ENCODE data around the gene LRIG1. TPM values are rescaled to one million over a fixed set of nuclear protein-coding genes. Genes with fewer than 3 reads are reported as not detected.

The LRIG1 gene
- total and polyA plus RNA-seq, 5 experiments from 2014 or later: 4.9 to 13.0 (median 11.1) TPM

- Mint-ChIP-seq H3K36me3 (no peaks in the 10 kb centered on the region), H3K27ac (peak overlapping the region in 2 of 10 donors; percentile 55 to 65), H3K9me3 (no peaks in the 10 kb centered on the region), H3K27me3 (no peaks in the 10 kb centered on the region), H3K4me3 (peak overlapping the region in 3 of 10 donors; percentile 10 to 58 (median 20)), H3K4me1 (peaks cover 11 to 39% (median 16%) of the 10 kb centered on the region in 4 donors)
- DNase-seq (no peak), ATAC-seq (no peak)
- POLR2A ChIA-PET: no interaction called here
These were observed 27.1 kb downstream of the LRIG1 start for GRCh38 chr3:66473692-66474091.

DNA sequence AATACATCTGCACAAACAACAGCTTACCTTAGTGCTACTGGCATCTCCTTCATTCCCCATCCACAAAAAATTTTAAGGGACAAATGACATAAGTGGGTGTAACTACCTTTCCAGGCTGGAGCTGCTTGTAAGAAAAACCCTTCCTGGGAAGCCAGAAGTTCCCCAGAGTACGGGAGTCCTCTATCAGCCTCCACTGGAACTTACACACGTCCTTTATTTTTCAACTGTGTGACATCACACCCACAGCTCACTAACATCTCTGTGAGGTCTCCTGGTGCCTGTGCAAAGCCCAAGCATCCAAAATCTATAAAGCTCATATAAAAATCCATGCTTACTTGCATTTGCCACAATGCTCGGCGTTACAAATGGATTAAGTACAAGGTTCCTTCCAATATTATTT is 27.6 kb downstream of the LRIG1 start:
- Mint-ChIP-seq H3K27me3 (no peaks in the 10 kb centered on the region), H3K4me1 (peaks cover 11 to 43% (median 15%) of the 10 kb centered on the region in 4 donors), H3K4me3 (peak overlapping the region in 4 of 10 donors; percentile 10 to 58 (median 29)), H3K27ac (peak overlapping the region in 3 of 10 donors; percentile 9 to 65 (median 55)), H3K9me3 (no peaks in the 10 kb centered on the region), H3K36me3 (no peaks in the 10 kb centered on the region)
- POLR2A ChIA-PET: no interaction called here
- ATAC-seq (no peak), DNase-seq (no peak)

- POLR2A ChIA-PET: no interaction called here
- Mint-ChIP-seq H3K9me3 (no peaks in the 10 kb centered on the region), H3K4me3 (peak overlapping the region in 4 of 10 donors; percentile 8 to 58 (median 26)), H3K27ac (peak overlapping the region in 4 of 10 donors; percentile 0 to 65 (median 4)), H3K4me1 (peaks cover 10 to 38% (median 14%) of the 10 kb centered on the region in 4 donors), H3K36me3 (no peaks in the 10 kb centered on the region), H3K27me3 (no peaks in the 10 kb centered on the region)
- peak in 1 of 2 donors; percentile 56 for ATAC-seq
- DNase-seq: no peak
These were observed 28.3 kb downstream of the LRIG1 start for GRCh38 chr3:66472313-66473134.

DNA sequence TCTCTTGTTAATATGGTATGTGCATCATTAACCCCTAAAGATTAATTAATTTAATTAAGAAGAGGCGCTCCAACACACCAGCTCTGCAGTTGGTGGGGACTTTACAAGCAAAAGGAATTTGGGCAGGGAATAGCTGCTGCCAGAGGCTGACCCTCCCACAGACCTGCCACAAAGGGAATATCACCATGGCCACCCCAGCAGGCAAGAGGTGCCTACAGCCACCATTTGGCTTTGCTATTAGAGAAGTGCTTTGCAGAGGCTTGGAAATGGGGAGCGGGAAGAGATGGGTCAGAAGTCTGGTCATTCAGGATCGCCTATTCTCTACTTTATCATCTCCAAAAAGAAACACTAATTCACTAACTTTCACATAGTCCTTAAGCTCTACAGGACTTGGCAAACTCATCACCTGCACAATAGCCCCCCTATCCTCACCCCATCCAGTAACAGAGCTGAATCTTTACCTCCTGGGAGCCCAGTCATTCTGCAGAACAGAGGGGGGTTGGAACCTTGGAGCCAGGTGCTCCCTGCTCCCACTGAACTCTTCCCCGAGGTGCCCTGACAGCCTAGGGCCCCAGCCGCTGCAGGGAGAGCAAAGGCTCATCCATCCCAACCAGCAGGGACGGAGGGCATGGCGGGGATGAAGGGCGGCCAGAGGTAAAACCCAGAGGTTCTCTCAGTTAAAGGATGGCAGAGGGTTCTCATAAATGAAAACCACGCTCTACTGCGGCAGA is 29.7 kb downstream of the LRIG1 start:
- H3K4me3 Mint-ChIP-seq: no peak overlapping the region
- H3K27me3 Mint-ChIP-seq: no peaks in the 10 kb centered on the region
- H3K27ac Mint-ChIP-seq: no peak overlapping the region
- no peak for ATAC-seq
- POLR2A ChIA-PET: no interaction called here
- H3K4me1 Mint-ChIP-seq: peaks cover 7 to 40% (median 14%) of the 10 kb centered on the region in 4 donors
- DNase-seq: no peak
- no peaks in the 10 kb centered on the region for H3K9me3 Mint-ChIP-seq
- H3K36me3 Mint-ChIP-seq: no peaks in the 10 kb centered on the region

- Mint-ChIP-seq H3K27me3 (no peaks in the 10 kb centered on the region), H3K36me3 (no peaks in the 10 kb centered on the region), H3K9me3 (no peaks in the 10 kb centered on the region), H3K4me1 (peaks cover 9 to 40% (median 14%) of the 10 kb centered on the region in 4 donors), H3K27ac (no peak overlapping the region), H3K4me3 (no peak overlapping the region)
- DNase-seq: no peak
- ATAC-seq: no peak
- POLR2A ChIA-PET: no interaction called here
These were observed 30.5 kb downstream of the LRIG1 start for GRCh38 chr3:66470285-66470684.

GRCh38 chr3:66469220-66469640 is 31.6 kb downstream of the LRIG1 start:
- no peak for ATAC-seq
- Mint-ChIP-seq H3K27me3 (no peaks in the 10 kb centered on the region), H3K9me3 (no peaks in the 10 kb centered on the region), H3K4me1 (peaks cover 9 to 40% (median 14%) of the 10 kb centered on the region in 4 donors), H3K27ac (no peak overlapping the region), H3K36me3 (no peaks in the 10 kb centered on the region), H3K4me3 (no peak overlapping the region)
- DNase-seq: no peak
- POLR2A ChIA-PET: no interaction called here

- H3K4me1 Mint-ChIP-seq: peaks cover 6 to 29% (median 6%) of the 10 kb centered on the region in 4 donors
- no peak overlapping the region for H3K4me3 Mint-ChIP-seq
- H3K27ac Mint-ChIP-seq: no peak overlapping the region
These were observed 32.7 kb downstream of the LRIG1 start for GRCh38 chr3:66467996-66468735.

DNA sequence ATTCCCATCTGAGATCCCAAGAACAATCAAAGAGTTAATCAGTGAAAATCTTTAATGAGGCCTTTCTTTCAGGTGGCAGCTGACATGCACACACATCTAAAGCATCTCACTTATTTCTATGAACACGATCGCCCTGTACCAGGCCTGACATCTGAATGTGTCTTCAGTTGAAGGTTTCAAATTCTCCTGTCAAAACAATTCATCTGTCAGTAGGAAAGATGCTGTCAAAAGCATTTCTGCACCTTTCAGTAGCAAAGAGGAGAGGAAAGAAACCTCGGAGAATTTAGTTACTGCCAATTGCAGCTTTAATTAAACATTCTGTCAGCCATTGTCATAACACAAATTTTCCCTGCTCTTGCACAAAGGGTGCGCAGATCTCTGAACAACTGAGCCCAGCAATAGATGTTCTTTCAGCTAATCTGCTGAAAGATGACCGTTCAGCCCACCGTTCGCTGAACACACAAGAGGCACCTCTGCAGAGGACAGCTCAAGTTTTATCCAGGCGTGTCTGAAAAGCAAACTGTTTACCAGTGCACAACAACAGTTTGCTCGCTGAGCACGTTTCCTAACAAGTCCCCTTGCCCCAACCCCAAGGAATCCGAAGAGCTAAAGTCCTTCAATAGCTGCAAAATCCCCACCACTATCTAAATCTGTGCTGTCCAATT is 34.1 kb downstream of the LRIG1 start:
- ATAC-seq (no peak), DNase-seq (no peak)
- Mint-ChIP-seq H3K4me1 (peaks cover 0 to 17% (median 2%) of the 10 kb centered on the region in 4 donors), H3K9me3 (no peaks in the 10 kb centered on the region), H3K27me3 (no peaks in the 10 kb centered on the region), H3K27ac (no peak overlapping the region), H3K36me3 (no peaks in the 10 kb centered on the region), H3K4me3 (no peak overlapping the region)
- POLR2A ChIA-PET: no interaction called here

More at GRCh38 chr3:66467996-66468735, 32.7 kb downstream of the LRIG1 start:
- ATAC-seq: no peak
- DNase-seq: no peak
- no peaks in the 10 kb centered on the region for H3K9me3 Mint-ChIP-seq
- no peaks in the 10 kb centered on the region for H3K27me3 Mint-ChIP-seq
- POLR2A ChIA-PET: no interaction called here
- H3K36me3 Mint-ChIP-seq: no peaks in the 10 kb centered on the region

GRCh38 chr3:66465587-66465986 is 35.2 kb downstream of the LRIG1 start:
- H3K27ac Mint-ChIP-seq: peak overlapping the region in 1 of 10 donors; percentile 39
- H3K4me1 Mint-ChIP-seq: peaks cover 0 to 17% (median 2%) of the 10 kb centered on the region in 4 donors
- H3K9me3 Mint-ChIP-seq: no peaks in the 10 kb centered on the region
- POLR2A ChIA-PET: interaction anchor here (0.7 kb wide), 1 partner anchor 150 kb away, joined by 8 read pairs; no protein-coding TSS in a partner anchor
- H3K4me3 Mint-ChIP-seq: no peak overlapping the region
- peaks cover 0 to 4% (median 0%) of the 10 kb centered on the region in 3 donors for H3K36me3 Mint-ChIP-seq
- DNase-seq (no peak), ATAC-seq (no peak)
- no peaks in the 10 kb centered on the region for H3K27me3 Mint-ChIP-seq

GRCh38 chr3:66465034-66465433 is 35.8 kb downstream of the LRIG1 start:
- Mint-ChIP-seq H3K27me3 (no peaks in the 10 kb centered on the region), H3K27ac (no peak overlapping the region), H3K4me1 (peaks cover 0 to 17% (median 2%) of the 10 kb centered on the region in 4 donors), H3K36me3 (peaks cover 0 to 7% (median 0%) of the 10 kb centered on the region in 3 donors), H3K4me3 (no peak overlapping the region), H3K9me3 (no peaks in the 10 kb centered on the region)
- POLR2A ChIA-PET: interaction anchor here (0.7 kb wide), 1 partner anchor 150 kb away, joined by 8 read pairs; no protein-coding TSS in a partner anchor
- DNase-seq: no peak
- no peak for ATAC-seq

- ATAC-seq: no peak
- Mint-ChIP-seq H3K4me1 (peaks cover 0 to 16% (median 2%) of the 10 kb centered on the region in 4 donors), H3K9me3 (no peaks in the 10 kb centered on the region), H3K27ac (no peak overlapping the region), H3K36me3 (peaks cover 0 to 7% (median 0%) of the 10 kb centered on the region in 3 donors), H3K4me3 (no peak overlapping the region), H3K27me3 (no peaks in the 10 kb centered on the region)
- no peak for DNase-seq
- POLR2A ChIA-PET: no interaction called here
These were observed 36.3 kb downstream of the LRIG1 start for GRCh38 chr3:66464512-66464894.
